CD4-positive, alpha-beta T cell treated with Interleukin-6 for 4 hours (primary cell): ENCODE results near the gene SKIDA1.
"Not testable (repeated sequence)": the region's sequence is repeated elsewhere in the genome, so short reads cannot be mapped to it uniquely, and the experiment has no call there.

Experiments used
- DNase-seq: peaks from one replicate; pipeline ENCODE4 v3.0.0-alpha.2; 2020; ENCODE audit warnings: mixed read lengths

SKIDA1 gene

GRCh38 chr10:21525367-21526187 lies at the start of gene SKIDA1:
SKIDA1 (minus strand) TSS chr10:21525682; CDS start chr10:21517822, 7,860 bp downstream.
- DNase-seq, result peak; percentile 67

GRCh38 chr10:21574514-21574913 lies 49.0 kb upstream of the SKIDA1 start:
- DNase-seq, result not testable (repeated sequence)

- DNase-seq, result no peak
Measured at GRCh38 chr10:21572578-21572977, 47.1 kb upstream of the SKIDA1 start.

- no peak for DNase-seq
Measured at GRCh38 chr10:21570761-21571521, 45.5 kb upstream of the SKIDA1 start.

GRCh38 chr10:21558984-21559383 lies 33.5 kb upstream of the SKIDA1 start:
- not testable (repeated sequence) for DNase-seq

GRCh38 chr10:21556527-21556926 lies 31.0 kb upstream of the SKIDA1 start:
- no peak for DNase-seq

- no peak for DNase-seq
Measured at GRCh38 chr10:21552638-21553037, 27.2 kb upstream of the SKIDA1 start.

GRCh38 chr10:21547246-21547645 lies 21.8 kb upstream of the SKIDA1 start:
- DNase-seq, result no peak

GRCh38 chr10:21540701-21541100 lies 15.2 kb upstream of the SKIDA1 start:
- not testable (repeated sequence) for DNase-seq

- no peak for DNase-seq
Measured at GRCh38 chr10:21536874-21537273, 11.4 kb upstream of the SKIDA1 start.

GRCh38 chr10:21535976-21536375 lies 10.5 kb upstream of the SKIDA1 start:
- DNase-seq, result not testable (repeated sequence)

- no peak for DNase-seq
Measured at GRCh38 chr10:21535494-21535965, 10.0 kb upstream of the SKIDA1 start.

GRCh38 chr10:21534604-21535493 lies 9.4 kb upstream of the SKIDA1 start:
- DNase-seq, result peak; percentile 57

- no peak for DNase-seq
Measured at GRCh38 chr10:21534280-21534586, 8.8 kb upstream of the SKIDA1 start.

- DNase-seq, result peak; percentile 95
Measured at GRCh38 chr10:21533467-21534279, 8.2 kb upstream of the SKIDA1 start, which contains the start of gene MLLT10. MLLT10 (plus strand) TSS chr10:21534232; CDS start chr10:21534645, 413 bp downstream.

- no peak for DNase-seq
Measured at GRCh38 chr10:21532694-21533466, 7.4 kb upstream of the SKIDA1 start.

- DNase-seq, result no peak
Measured at GRCh38 chr10:21531164-21531563, 5.7 kb upstream of the SKIDA1 start.

GRCh38 chr10:21530641-21531040 lies 5.2 kb upstream of the SKIDA1 start:
- no peak for DNase-seq

GRCh38 chr10:21530168-21530567 lies 4.7 kb upstream of the SKIDA1 start:
- no peak for DNase-seq

GRCh38 chr10:21529032-21529910 lies 3.8 kb upstream of the SKIDA1 start:
- no peak for DNase-seq
